GM18867 (cell line): ENCODE results near the gene SEPTIN10.
A peak's percentile ranks its signal among the peaks of the same experiment; 100 is the strongest.
"Not testable (repeated sequence)": the region's sequence is repeated elsewhere in the genome, so short reads cannot be mapped to it uniquely, and the experiment has no call there.

Experiments used
- ATAC-seq: cut with Tn5 transposase; IDR thresholded peaks from one replicate; pipeline ENCODE4 v1.9.1; 2021; ENCODE audit warnings: mild to moderate bottlenecking, moderate library complexity; ENCODE audit not compliant: unreplicated experiment

Gene SEPTIN10

GRCh38 chr2:109607766-109608165, 6.0 kb downstream of the SEPTIN10 start:
- no peak for ATAC-seq

DNA sequence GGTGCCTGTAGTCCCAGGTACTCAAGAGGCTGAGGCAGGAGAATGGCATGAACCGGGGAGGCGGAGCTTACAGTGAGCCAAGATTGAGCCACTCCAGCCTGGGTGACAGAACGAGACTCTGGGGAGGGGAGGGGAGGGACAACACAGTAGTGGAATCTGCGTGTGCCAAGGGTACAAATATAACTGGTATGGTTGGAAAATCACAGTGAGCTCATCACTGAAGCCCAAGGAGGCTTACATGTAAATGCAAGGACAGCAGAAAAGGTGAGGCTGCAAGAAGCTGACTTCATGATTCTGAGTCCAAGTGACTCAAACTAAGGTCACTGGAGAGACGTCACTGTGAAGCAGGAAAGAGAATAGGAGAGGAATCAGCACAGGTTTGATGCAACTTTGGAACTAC, 9.2 kb downstream of the SEPTIN10 start:
- ATAC-seq: no peak

- ATAC-seq: no peak
Measured at GRCh38 chr2:109602617-109603188, 11.1 kb downstream of the SEPTIN10 start.

GRCh38 chr2:109601783-109602182, 12.0 kb downstream of the SEPTIN10 start:
- ATAC-seq: no peak

DNA sequence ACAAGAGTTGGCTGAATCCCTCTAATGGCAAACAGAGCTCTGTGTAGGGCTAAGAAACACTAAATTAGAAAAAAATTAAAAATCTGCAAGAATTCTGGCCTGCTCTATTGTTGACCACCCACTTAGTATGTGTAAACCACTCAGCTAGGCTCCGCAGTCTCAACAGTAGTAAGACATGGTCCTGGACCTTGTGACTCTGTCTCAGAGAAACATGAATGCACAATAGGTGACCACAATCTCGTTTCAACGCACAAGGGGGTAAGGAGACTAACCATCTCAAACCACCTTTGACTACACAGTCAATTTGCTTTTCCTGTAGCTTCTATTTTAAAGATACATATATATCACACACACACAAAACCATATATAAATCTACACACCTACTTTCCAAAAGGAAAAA, 16.5 kb downstream of the SEPTIN10 start:
- no peak for ATAC-seq

GRCh38 chr2:109595644-109596043, 18.1 kb downstream of the SEPTIN10 start:
- no peak for ATAC-seq

GRCh38 chr2:109594246-109594885, 19.4 kb downstream of the SEPTIN10 start:
- ATAC-seq: no peak

DNA sequence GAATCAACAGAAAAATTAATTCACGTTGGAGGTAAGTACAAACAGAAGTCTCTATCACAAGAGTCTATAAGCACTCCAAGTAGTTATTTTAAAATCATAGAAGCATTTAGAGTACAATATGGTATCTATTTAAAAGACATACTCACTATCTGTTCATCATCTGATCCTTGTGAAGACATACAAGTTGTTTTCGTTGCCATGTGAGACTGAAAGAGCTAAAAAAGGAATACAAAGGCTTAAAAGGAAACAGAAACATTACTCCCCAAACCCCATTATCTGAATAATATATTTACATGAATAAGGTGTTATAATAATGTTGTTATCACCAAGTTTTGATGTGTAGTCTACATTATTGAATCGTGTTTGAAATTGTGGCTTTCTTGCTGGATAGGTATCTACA, 20.9 kb downstream of the SEPTIN10 start:
- no peak for ATAC-seq

DNA sequence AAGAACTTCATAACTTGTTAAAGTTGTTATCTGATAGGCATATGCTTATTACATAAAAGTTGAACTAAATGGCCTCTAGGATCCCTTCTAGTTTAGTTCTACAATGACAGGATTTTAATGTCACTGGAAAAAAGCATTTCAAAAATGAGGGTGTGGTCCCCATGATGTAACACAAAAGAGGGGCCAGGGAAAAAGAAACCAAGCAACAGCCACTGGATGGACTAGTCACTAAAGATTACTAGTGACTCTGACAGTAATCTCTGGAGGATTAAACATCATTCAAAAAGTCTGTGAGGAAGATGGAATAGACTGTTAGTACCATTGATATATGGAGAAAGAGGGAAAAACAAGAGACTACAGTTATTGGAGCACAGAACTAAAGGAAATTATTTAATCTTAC, 22.6 kb downstream of the SEPTIN10 start:
- no peak for ATAC-seq

- ATAC-seq: no peak
Measured at GRCh38 chr2:109586687-109587086, 27.1 kb downstream of the SEPTIN10 start.

- ATAC-seq: peak; percentile 87
Measured at GRCh38 chr2:109582928-109583895, 30.6 kb downstream of the SEPTIN10 start.

DNA sequence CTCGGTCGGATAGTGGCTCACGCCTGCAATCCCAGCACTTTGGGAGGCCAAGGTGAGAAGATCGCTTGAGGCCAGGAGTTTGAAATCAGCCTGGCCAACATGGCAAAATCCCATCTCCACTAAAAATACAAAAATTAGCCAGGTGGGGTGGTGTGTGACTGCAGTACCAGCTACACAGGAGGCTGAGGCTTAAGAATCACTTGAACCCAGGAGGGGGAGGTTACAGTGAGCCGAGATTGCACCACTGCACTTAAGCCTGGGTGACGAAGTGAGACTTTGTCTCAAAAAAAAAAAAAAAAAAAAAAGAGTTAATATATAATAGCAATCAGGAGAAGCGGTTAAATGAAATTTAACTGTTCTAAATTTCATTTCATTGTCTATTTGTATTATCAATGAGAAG, 36.1 kb downstream of the SEPTIN10 start:
- not testable (repeated sequence) for ATAC-seq

GRCh38 chr2:109575373-109575772, 38.4 kb downstream of the SEPTIN10 start:
- ATAC-seq: no peak

GRCh38 chr2:109563980-109564550, 49.7 kb downstream of the SEPTIN10 start:
- ATAC-seq: no peak

GRCh38 chr2:109563288-109563687, 50.5 kb downstream of the SEPTIN10 start:
- ATAC-seq: no peak

- ATAC-seq: no peak
Measured at GRCh38 chr2:109562421-109562820, 51.3 kb downstream of the SEPTIN10 start.

GRCh38 chr2:109560265-109560664, 53.5 kb downstream of the SEPTIN10 start:
- no peak for ATAC-seq

DNA sequence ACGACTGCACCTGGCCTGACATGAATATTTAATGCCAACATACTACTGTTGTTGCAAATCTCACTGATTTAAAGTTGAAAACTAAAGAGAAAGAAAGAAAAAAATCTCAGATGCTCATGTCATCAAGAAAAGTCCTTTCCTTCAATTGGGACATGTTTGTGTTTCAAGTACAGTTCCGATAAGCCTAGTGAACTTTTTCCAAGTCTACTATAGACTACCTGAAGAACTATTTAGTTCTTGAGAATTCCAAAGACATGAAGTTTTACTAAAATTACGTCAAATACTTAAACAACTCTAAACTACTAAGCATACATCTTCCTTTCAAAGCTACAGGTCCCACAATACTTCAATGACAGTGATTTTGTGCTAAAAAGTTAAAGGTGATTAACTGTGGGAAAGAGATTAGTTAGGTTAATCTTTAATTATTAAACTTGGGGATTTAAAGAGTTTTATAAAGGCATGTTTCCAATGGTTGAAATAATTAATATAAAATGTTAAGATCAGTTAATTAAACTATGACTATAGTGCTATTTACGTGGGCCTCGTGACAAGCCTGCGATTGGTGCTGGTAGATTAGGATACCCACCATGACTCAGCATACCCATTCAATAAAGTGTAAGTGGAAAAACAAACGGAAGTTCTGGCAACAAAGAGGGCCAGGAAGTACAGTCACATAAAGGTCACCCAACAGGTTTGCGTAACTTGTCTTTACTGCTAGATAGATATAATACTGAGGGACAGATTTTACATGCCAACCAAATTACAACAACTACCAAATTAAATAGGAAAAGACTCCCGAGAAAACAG, 55.5 kb downstream of the SEPTIN10 start:
- no peak for ATAC-seq

- ATAC-seq: no peak
Measured at GRCh38 chr2:109557309-109557708, 56.5 kb downstream of the SEPTIN10 start.

DNA sequence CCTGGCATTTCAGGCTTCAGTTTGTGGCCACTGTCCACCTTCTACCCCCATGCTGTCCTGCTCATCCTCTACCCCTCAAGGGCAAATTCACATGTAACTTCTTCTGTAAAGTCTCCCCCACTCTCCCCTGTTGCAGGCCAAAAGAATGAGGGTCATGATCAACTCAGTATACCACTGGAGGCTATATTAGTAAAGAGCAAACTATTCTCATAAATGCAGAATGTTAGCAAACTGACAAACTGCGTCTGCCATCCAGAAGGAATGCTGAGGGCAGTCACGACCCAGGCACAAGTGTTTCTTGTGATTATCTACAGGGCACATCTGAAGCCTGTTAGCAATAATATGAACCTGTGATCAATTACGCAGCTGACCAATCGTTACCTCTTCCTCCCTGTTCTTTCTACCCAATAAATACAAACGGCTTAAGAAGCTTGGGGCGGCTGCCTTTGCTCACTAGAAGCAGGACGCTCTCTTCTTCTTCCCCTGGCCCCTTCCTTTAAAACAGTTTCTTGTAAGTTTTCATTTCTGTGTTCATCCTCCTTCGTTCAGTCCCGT, 58.3 kb downstream of the SEPTIN10 start:
- no peak for ATAC-seq
